ENCODE results near the gene SIPA1L3.

GRCh38 chr19:38211151-38211591, 304.2 kb downstream of the SIPA1L3 start:
- TF ChIP-seq NFIC (IDR thresholded peaks at IDR 0.05; ENCODE audit: borderline replicate concordance): no peak
- no peak for TF ChIP-seq USF1 (IDR thresholded peaks at IDR 0.05; ENCODE audit: borderline replicate concordance, low read depth)
- no peak for TF ChIP-seq USF2 (IDR thresholded peaks at IDR 0.05; ENCODE audit: borderline replicate concordance, low read depth, low read length)

Data from SK-N-SH (cell line).